Breast epithelium (tissue), 3 donors: ENCODE measurements around the gene SORCS3.

Experiments
- CTCF ChIP-seq, 3 donors: fragments of 450-650 bp; IDR thresholded peaks; one replicate each; pipeline ENCODE4 v1.5.1; 2016 to 2017; ENCODE audit warnings: antibody characterized with exemption in 3 of 3, mild to moderate bottlenecking in 3 of 3, moderate library complexity in 3 of 3
- POLR2A ChIP-seq: fragments of 450-650 bp; IDR thresholded peaks from one replicate; pipeline ENCODE4 v1.6.1; 2016; ENCODE audit warnings: antibody characterized with exemption, mild to moderate bottlenecking, moderate library complexity
- POLR2AphosphoS5 ChIP-seq, 3 donors: sonication (generic); formaldehyde crosslinking; IDR thresholded peaks; one replicate each; pipeline ENCODE4 v1.6.1; 2017; ENCODE audit warnings: antibody characterized with exemption in 3 of 3

- TF ChIP-seq CTCF (IDR thresholded peaks at IDR 0.05) (no peak), POLR2A (no peak), POLR2AphosphoS5 (IDR thresholded peaks at IDR 0.05) (no peak)
These were observed 126.2 kb downstream of the SORCS3 start for GRCh38 chr10:104767282-104767681.
